Activated CD4-positive, alpha-beta memory T cell treated with anti-CD3 and anti-CD28 coated beads, Interleukin-2, amount 10 ng/mL, durations not matched to agents 7 days and 5 days (primary cell): ENCODE results near the gene ADAMTS15. TPM values are rescaled to one million over a fixed set of nuclear protein-coding genes. Genes with fewer than 3 reads are reported as not detected.

Experiments
- CTCF ChIA-PET: fragments of 350-600 bp; sonication (Branson Sonifier 250); formaldehyde crosslinking; loops from one replicate; lab custom pipeline; 2021; ENCODE audit warnings: antibody characterized with exemption, inconsistent platforms; lab: Charles Lee
- POLR2A ChIA-PET: fragments of 350-600 bp; sonication (Branson Sonifier 250); formaldehyde crosslinking; loops from one replicate; lab custom pipeline; 2021; ENCODE audit warnings: antibody characterized with exemption; lab: Charles Lee
- DNase-seq: peaks from one replicate; pipeline ENCODE4 v3.0.0-alpha.2; 2020
- H3K27ac Mint-ChIP-seq: one replicate; pipeline ENCODE4 v1.8.0; 2021; ENCODE audit warnings: mild to moderate bottlenecking, mixed read lengths
- H3K27me3 Mint-ChIP-seq: one replicate; pipeline ENCODE4 v1.8.0; 2021; ENCODE audit warnings: mixed read lengths
- H3K36me3 Mint-ChIP-seq: one replicate; pipeline ENCODE4 v1.8.0; 2021; ENCODE audit warnings: low read depth, mixed read lengths
- H3K4me1 Mint-ChIP-seq: one replicate; pipeline ENCODE4 v1.8.0; 2021; ENCODE audit warnings: mixed read lengths
- H3K4me3 Mint-ChIP-seq: one replicate; pipeline ENCODE4 v1.8.0; 2021; ENCODE audit warnings: mild to moderate bottlenecking, mixed read lengths
- H3K9me3 Mint-ChIP-seq: one replicate; pipeline ENCODE4 v1.8.0; 2021; ENCODE audit warnings: mixed read lengths
- total RNA-seq, 2 experiments: library from RNA; stranded (reverse); gene quantifications; one replicate each; pipeline ENCODE4 v1.2.3, GENCODE V29; 2021

The ADAMTS15 gene
- total RNA-seq, 2 experiments from 2014 or later, result not detected

- CTCF ChIA-PET, result no interaction called here
- Mint-ChIP-seq H3K9me3 (no peaks in the 10 kb centered on the region), H3K36me3 (no peaks in the 10 kb centered on the region), H3K27ac (no peak overlapping the region), H3K4me3 (no peak overlapping the region), H3K4me1 (no peaks in the 10 kb centered on the region), H3K27me3 (peaks cover 15% of the 10 kb centered on the region)
- DNase-seq, result no peak
- POLR2A ChIA-PET, result no interaction called here
These were observed 37.2 kb upstream of the ADAMTS15 start for GRCh38 chr11:130411223-130411622.

- H3K4me1 Mint-ChIP-seq, result no peaks in the 10 kb centered on the region
- peaks cover 15% of the 10 kb centered on the region for H3K27me3 Mint-ChIP-seq
- H3K27ac Mint-ChIP-seq, result no peak overlapping the region
- H3K9me3 Mint-ChIP-seq, result no peaks in the 10 kb centered on the region
- no peaks in the 10 kb centered on the region for H3K36me3 Mint-ChIP-seq
- H3K4me3 Mint-ChIP-seq, result no peak overlapping the region
- ChIA-PET CTCF (no interaction called here), POLR2A (no interaction called here)
- DNase-seq, result no peak
These were observed 34.9 kb upstream of the ADAMTS15 start for GRCh38 chr11:130413405-130414106.

- Mint-ChIP-seq H3K27me3 (peaks cover 11% of the 10 kb centered on the region), H3K9me3 (no peaks in the 10 kb centered on the region), H3K36me3 (no peaks in the 10 kb centered on the region), H3K4me3 (no peak overlapping the region), H3K27ac (no peak overlapping the region), H3K4me1 (no peaks in the 10 kb centered on the region)
- CTCF ChIA-PET, result interaction anchor here (1.2 kb wide), 1 partner anchor 202 kb away, joined by 4 read pairs; no protein-coding TSS in a partner anchor
- no peak for DNase-seq
- POLR2A ChIA-PET, result no interaction called here
These were observed 34.1 kb upstream of the ADAMTS15 start for GRCh38 chr11:130414107-130415080.

GRCh38 chr11:130415731-130416529 lies 32.5 kb upstream of the ADAMTS15 start:
- Mint-ChIP-seq H3K9me3 (no peaks in the 10 kb centered on the region), H3K4me3 (no peak overlapping the region), H3K36me3 (no peaks in the 10 kb centered on the region), H3K27ac (no peak overlapping the region), H3K4me1 (no peaks in the 10 kb centered on the region), H3K27me3 (peaks cover 8% of the 10 kb centered on the region)
- no peak for DNase-seq
- ChIA-PET POLR2A (no interaction called here), CTCF (interaction anchor here (1.0 to 1.6 kb wide), 3 partner anchors 203 to 445 kb away, joined by 3 to 4 read pairs (median 4); no protein-coding TSS in a partner anchor)

GRCh38 chr11:130416530-130416882 lies 31.9 kb upstream of the ADAMTS15 start:
- Mint-ChIP-seq H3K9me3 (no peaks in the 10 kb centered on the region), H3K36me3 (no peaks in the 10 kb centered on the region), H3K27ac (no peak overlapping the region), H3K4me3 (no peak overlapping the region), H3K4me1 (no peaks in the 10 kb centered on the region), H3K27me3 (peaks cover 7% of the 10 kb centered on the region)
- CTCF ChIA-PET, result interaction anchor here (1.0 to 1.6 kb wide), 2 partner anchors 204 to 445 kb away, joined by 3 to 4 read pairs; no protein-coding TSS in a partner anchor
- POLR2A ChIA-PET, result interaction anchor here (1.1 kb wide), 1 partner anchor 112 kb away, joined by 3 read pairs; no protein-coding TSS in a partner anchor
- no peak for DNase-seq

- H3K4me1 Mint-ChIP-seq, result no peaks in the 10 kb centered on the region
- ChIA-PET CTCF (interaction anchor here (1.0 kb wide), 1 partner anchor 204 kb away, joined by 4 read pairs; no protein-coding TSS in a partner anchor), POLR2A (interaction anchor here (1.1 kb wide), 1 partner anchor 112 kb away, joined by 3 read pairs; no protein-coding TSS in a partner anchor)
- no peaks in the 10 kb centered on the region for H3K36me3 Mint-ChIP-seq
- peaks cover 8% of the 10 kb centered on the region for H3K27me3 Mint-ChIP-seq
- no peak for DNase-seq
- no peaks in the 10 kb centered on the region for H3K9me3 Mint-ChIP-seq
- no peak overlapping the region for H3K4me3 Mint-ChIP-seq
- H3K27ac Mint-ChIP-seq, result no peak overlapping the region
These were observed 31.5 kb upstream of the ADAMTS15 start for GRCh38 chr11:130416906-130417305.

GRCh38 chr11:130418210-130418609 lies 30.2 kb upstream of the ADAMTS15 start:
- Mint-ChIP-seq H3K9me3 (no peaks in the 10 kb centered on the region), H3K27ac (no peak overlapping the region), H3K27me3 (peaks cover 11% of the 10 kb centered on the region), H3K4me1 (no peaks in the 10 kb centered on the region), H3K4me3 (no peak overlapping the region), H3K36me3 (no peaks in the 10 kb centered on the region)
- POLR2A ChIA-PET, result no interaction called here
- CTCF ChIA-PET, result interaction anchor here (1.4 kb wide), 1 partner anchor 13 kb away, joined by 4 read pairs; no protein-coding TSS in a partner anchor
- no peak for DNase-seq

GRCh38 chr11:130418756-130419155 lies 29.7 kb upstream of the ADAMTS15 start:
- H3K9me3 Mint-ChIP-seq, result no peaks in the 10 kb centered on the region
- no peak for DNase-seq
- CTCF ChIA-PET, result interaction anchor here (1.4 kb wide), 1 partner anchor 13 kb away, joined by 4 read pairs; no protein-coding TSS in a partner anchor

GRCh38 chr11:130420478-130421198 lies 27.8 kb upstream of the ADAMTS15 start:
- H3K9me3 Mint-ChIP-seq, result no peaks in the 10 kb centered on the region
- no peak overlapping the region for H3K27ac Mint-ChIP-seq
- H3K27me3 Mint-ChIP-seq, result peaks cover 14% of the 10 kb centered on the region
- no peaks in the 10 kb centered on the region for H3K36me3 Mint-ChIP-seq
- no peak for DNase-seq
- no peak overlapping the region for H3K4me3 Mint-ChIP-seq
- no peaks in the 10 kb centered on the region for H3K4me1 Mint-ChIP-seq
- CTCF ChIA-PET, result no interaction called here
- POLR2A ChIA-PET, result no interaction called here

More at GRCh38 chr11:130418756-130419155, 29.7 kb upstream of the ADAMTS15 start:
- Mint-ChIP-seq H3K4me1 (no peaks in the 10 kb centered on the region), H3K27ac (no peak overlapping the region), H3K27me3 (peaks cover 11% of the 10 kb centered on the region), H3K36me3 (no peaks in the 10 kb centered on the region), H3K4me3 (no peak overlapping the region)
- POLR2A ChIA-PET, result no interaction called here

- ChIA-PET POLR2A (no interaction called here), CTCF (no interaction called here)
- H3K27ac Mint-ChIP-seq, result no peak overlapping the region
- H3K4me1 Mint-ChIP-seq, result no peaks in the 10 kb centered on the region
- H3K9me3 Mint-ChIP-seq, result no peaks in the 10 kb centered on the region
- DNase-seq, result no peak
- H3K27me3 Mint-ChIP-seq, result peaks cover 19% of the 10 kb centered on the region
- no peak overlapping the region for H3K4me3 Mint-ChIP-seq
- no peaks in the 10 kb centered on the region for H3K36me3 Mint-ChIP-seq
These were observed 27.3 kb upstream of the ADAMTS15 start for GRCh38 chr11:130421199-130421585.

GRCh38 chr11:130421697-130422096 lies 26.7 kb upstream of the ADAMTS15 start:
- H3K27ac Mint-ChIP-seq, result no peak overlapping the region
- ChIA-PET POLR2A (no interaction called here), CTCF (no interaction called here)

More at GRCh38 chr11:130421697-130422096, 26.7 kb upstream of the ADAMTS15 start:
- peaks cover 24% of the 10 kb centered on the region for H3K27me3 Mint-ChIP-seq
- H3K4me3 Mint-ChIP-seq, result no peak overlapping the region
- H3K36me3 Mint-ChIP-seq, result no peaks in the 10 kb centered on the region
- DNase-seq, result no peak
- no peaks in the 10 kb centered on the region for H3K4me1 Mint-ChIP-seq
- H3K9me3 Mint-ChIP-seq, result no peaks in the 10 kb centered on the region
